22Rv1 (cell line): ENCODE measurements around the gene GLOD5.

Experiments
- CTCF ChIP-seq: fragments of 450-650 bp; IDR thresholded peaks from 2 replicates; pipeline ENCODE4 v1.5.1; 2017; ENCODE audit warnings: mild to moderate bottlenecking
- ZFX ChIP-seq: fragments of 450-650 bp; IDR thresholded peaks from 2 replicates; pipeline ENCODE4 v1.6.1; 2017; ENCODE audit warnings: antibody characterized with exemption, borderline replicate concordance

- TF ChIP-seq CTCF (no peak), ZFX (no peak)
These were observed 19.7 kb upstream of the GLOD5 start for GRCh38 chrX:48741834-48742233.
